Measurements from ENCODE around the gene SLIT3.

GRCh38 chr5:168773226-168773625 lies 527.7 kb downstream of the SLIT3 start:
- TF ChIP-seq CTCF (IDR thresholded peaks at IDR 0.05 in 2 of 3, conservative IDR thresholded peaks at IDR 0.05 in 1 of 3; ENCODE audit: borderline replicate concordance in 1 of 3, insufficient read depth in 1 of 3, low read depth in 2 of 3, low read length in 2 of 3) (no peak), POLR2A (IDR thresholded peaks at IDR 0.05; ENCODE audit: borderline replicate concordance, extremely low read depth, insufficient read depth, insufficient read length) (no peak), SRF (IDR thresholded peaks at IDR 0.05; ENCODE audit: low read depth) (no peak), EGR1 (IDR thresholded peaks at IDR 0.05; ENCODE audit: low read depth) (no peak), EZH2phosphoT487 (IDR thresholded peaks at IDR 0.05; ENCODE audit: borderline replicate concordance) (no peak), REST (IDR thresholded peaks at IDR 0.05; ENCODE audit: low read depth) (no peak), CEBPB (IDR thresholded peaks at IDR 0.05; ENCODE audit: low read depth) (no peak), JUND (IDR thresholded peaks at IDR 0.05) (no peak), TCF7L2 (IDR thresholded peaks at IDR 0.05; ENCODE audit: borderline replicate concordance, extremely low read depth, insufficient read depth, insufficient read length) (no peak), SP1 (IDR thresholded peaks at IDR 0.05; ENCODE audit: low read depth) (no peak), RAD21 (IDR thresholded peaks at IDR 0.05; ENCODE audit: low read depth) (no peak), MAX (IDR thresholded peaks at IDR 0.05) (no peak)

Data from HCT116 (cell line).